Activated naive CD8-positive, alpha-beta T cell treated with anti-CD3 and anti-CD28 coated beads, Interleukin-2, amount 50 U/mL, for 24 hours (primary cell): ENCODE results near the gene ZNF750.
A peak's percentile ranks its signal among the peaks of the same experiment; 100 is the strongest.

Source experiments
- ATAC-seq: fragments of 150-1000 bp; cut with Tn5 transposase; one replicate; pipeline ENCODE4 v1.10.0; 2021
- DNase-seq: peaks from one replicate; pipeline ENCODE4 v3.0.0; 2021
- H3K27ac Mint-ChIP-seq: one replicate; pipeline ENCODE4 v1.8.0; 2021; ENCODE audit warnings: mild to moderate bottlenecking, mixed read lengths
- H3K27me3 Mint-ChIP-seq: one replicate; pipeline ENCODE4 v1.8.0; 2021; ENCODE audit warnings: mixed read lengths
- H3K36me3 Mint-ChIP-seq: one replicate; pipeline ENCODE4 v1.8.0; 2021; ENCODE audit warnings: low read depth, mixed read lengths
- H3K4me1 Mint-ChIP-seq: one replicate; pipeline ENCODE4 v1.8.0; 2021; ENCODE audit warnings: mixed read lengths
- H3K4me3 Mint-ChIP-seq: one replicate; pipeline ENCODE4 v1.8.0; 2021; ENCODE audit warnings: mild to moderate bottlenecking, moderate library complexity, mixed read lengths
- H3K9me3 Mint-ChIP-seq: one replicate; pipeline ENCODE4 v1.8.0; 2021; ENCODE audit warnings: mixed read lengths

ZNF750 gene

GRCh38 chr17:82807562-82807961 lies 32.3 kb downstream of the ZNF750 start:
- ATAC-seq (no peak), DNase-seq (no peak)
- Mint-ChIP-seq H3K9me3 (no peaks in the 10 kb centered on the region), H3K4me1 (no peaks in the 10 kb centered on the region), H3K27ac (no peak overlapping the region), H3K36me3 (peaks cover 7% of the 10 kb centered on the region), H3K4me3 (no peak overlapping the region), H3K27me3 (no peaks in the 10 kb centered on the region)

GRCh38 chr17:82807101-82807500 lies 32.7 kb downstream of the ZNF750 start:
- Mint-ChIP-seq H3K9me3 (no peaks in the 10 kb centered on the region), H3K36me3 (peaks cover 9% of the 10 kb centered on the region), H3K4me1 (no peaks in the 10 kb centered on the region), H3K4me3 (no peak overlapping the region), H3K27ac (no peak overlapping the region), H3K27me3 (no peaks in the 10 kb centered on the region)
- no peak for ATAC-seq
- DNase-seq = no peak

- Mint-ChIP-seq H3K27me3 (no peaks in the 10 kb centered on the region), H3K9me3 (no peaks in the 10 kb centered on the region), H3K4me1 (no peaks in the 10 kb centered on the region), H3K36me3 (peaks cover 11% of the 10 kb centered on the region), H3K27ac (no peak overlapping the region), H3K4me3 (no peak overlapping the region)
- ATAC-seq = no peak
- DNase-seq = no peak
These were observed 33.2 kb downstream of the ZNF750 start for GRCh38 chr17:82806645-82807044.

GRCh38 chr17:82805823-82806222 lies 34.0 kb downstream of the ZNF750 start:
- Mint-ChIP-seq H3K36me3 (peaks cover 16% of the 10 kb centered on the region), H3K27me3 (no peaks in the 10 kb centered on the region), H3K27ac (no peak overlapping the region), H3K9me3 (peaks cover 4% of the 10 kb centered on the region), H3K4me3 (no peak overlapping the region), H3K4me1 (peaks cover 1% of the 10 kb centered on the region)
- ATAC-seq = no peak
- no peak for DNase-seq

- ATAC-seq (no peak), DNase-seq (no peak)
- H3K4me1 Mint-ChIP-seq = peaks cover 1% of the 10 kb centered on the region
- no peak overlapping the region for H3K27ac Mint-ChIP-seq
- no peaks in the 10 kb centered on the region for H3K27me3 Mint-ChIP-seq
- peaks cover 17% of the 10 kb centered on the region for H3K36me3 Mint-ChIP-seq
- no peak overlapping the region for H3K4me3 Mint-ChIP-seq
- H3K9me3 Mint-ChIP-seq = peaks cover 4% of the 10 kb centered on the region
These were observed 34.6 kb downstream of the ZNF750 start for GRCh38 chr17:82805254-82805653.

GRCh38 chr17:82804442-82805191 lies 35.2 kb downstream of the ZNF750 start:
- H3K4me3 Mint-ChIP-seq = no peak overlapping the region
- H3K36me3 Mint-ChIP-seq = peaks cover 18% of the 10 kb centered on the region
- DNase-seq = no peak
- no peaks in the 10 kb centered on the region for H3K27me3 Mint-ChIP-seq
- H3K4me1 Mint-ChIP-seq = peaks cover 3% of the 10 kb centered on the region
- ATAC-seq = no peak
- H3K27ac Mint-ChIP-seq = no peak overlapping the region
- peaks cover 4% of the 10 kb centered on the region for H3K9me3 Mint-ChIP-seq

GRCh38 chr17:82803606-82804005 lies 36.2 kb downstream of the ZNF750 start:
- peaks cover 18% of the 10 kb centered on the region for H3K36me3 Mint-ChIP-seq
- no peak overlapping the region for H3K4me3 Mint-ChIP-seq
- peaks cover 4% of the 10 kb centered on the region for H3K9me3 Mint-ChIP-seq
- ATAC-seq (no peak), DNase-seq (no peak)
- H3K27ac Mint-ChIP-seq = no peak overlapping the region
- peaks cover 3% of the 10 kb centered on the region for H3K4me1 Mint-ChIP-seq
- H3K27me3 Mint-ChIP-seq = no peaks in the 10 kb centered on the region

GRCh38 chr17:82803185-82803584 lies 36.6 kb downstream of the ZNF750 start:
- Mint-ChIP-seq H3K27ac (no peak overlapping the region), H3K27me3 (no peaks in the 10 kb centered on the region), H3K9me3 (peaks cover 4% of the 10 kb centered on the region), H3K36me3 (peaks cover 18% of the 10 kb centered on the region), H3K4me1 (peaks cover 3% of the 10 kb centered on the region), H3K4me3 (no peak overlapping the region)
- DNase-seq = no peak
- no peak for ATAC-seq

GRCh38 chr17:82802075-82802780 lies 37.6 kb downstream of the ZNF750 start:
- peaks cover 3% of the 10 kb centered on the region for H3K4me1 Mint-ChIP-seq
- peaks cover 16% of the 10 kb centered on the region for H3K36me3 Mint-ChIP-seq
- H3K4me3 Mint-ChIP-seq = no peak overlapping the region
- peaks cover 4% of the 10 kb centered on the region for H3K9me3 Mint-ChIP-seq
- no peak overlapping the region for H3K27ac Mint-ChIP-seq
- ATAC-seq (no peak), DNase-seq (no peak)
- H3K27me3 Mint-ChIP-seq = no peaks in the 10 kb centered on the region

- Mint-ChIP-seq H3K36me3 (peaks cover 16% of the 10 kb centered on the region), H3K4me1 (peaks cover 3% of the 10 kb centered on the region), H3K27me3 (no peaks in the 10 kb centered on the region), H3K9me3 (peaks cover 4% of the 10 kb centered on the region), H3K27ac (peak overlapping the region; percentile 63), H3K4me3 (no peak overlapping the region)
- DNase-seq (no peak), ATAC-seq (no peak)
These were observed 38.3 kb downstream of the ZNF750 start for GRCh38 chr17:82801377-82801970.

GRCh38 chr17:82800885-82801284 lies 38.9 kb downstream of the ZNF750 start:
- H3K27me3 Mint-ChIP-seq = no peaks in the 10 kb centered on the region
- peaks cover 16% of the 10 kb centered on the region for H3K36me3 Mint-ChIP-seq
- H3K9me3 Mint-ChIP-seq = peaks cover 4% of the 10 kb centered on the region
- peaks cover 3% of the 10 kb centered on the region for H3K4me1 Mint-ChIP-seq
- peak overlapping the region; percentile 63 for H3K27ac Mint-ChIP-seq
- H3K4me3 Mint-ChIP-seq = no peak overlapping the region
- ATAC-seq (no peak), DNase-seq (no peak)

GRCh38 chr17:82799591-82799990 lies 40.2 kb downstream of the ZNF750 start:
- peaks cover 3% of the 10 kb centered on the region for H3K4me1 Mint-ChIP-seq
- no peak for ATAC-seq
- H3K27me3 Mint-ChIP-seq = no peaks in the 10 kb centered on the region
- peaks cover 4% of the 10 kb centered on the region for H3K9me3 Mint-ChIP-seq
- peaks cover 16% of the 10 kb centered on the region for H3K36me3 Mint-ChIP-seq
- H3K27ac Mint-ChIP-seq = no peak overlapping the region
- DNase-seq = no peak
- H3K4me3 Mint-ChIP-seq = no peak overlapping the region

GRCh38 chr17:82798752-82799151 lies 41.1 kb downstream of the ZNF750 start:
- H3K9me3 Mint-ChIP-seq = peaks cover 4% of the 10 kb centered on the region
- H3K36me3 Mint-ChIP-seq = peaks cover 16% of the 10 kb centered on the region
- DNase-seq = no peak
- no peak overlapping the region for H3K4me3 Mint-ChIP-seq
- no peaks in the 10 kb centered on the region for H3K27me3 Mint-ChIP-seq
- no peak for ATAC-seq
- no peak overlapping the region for H3K27ac Mint-ChIP-seq
- H3K4me1 Mint-ChIP-seq = peaks cover 3% of the 10 kb centered on the region

- Mint-ChIP-seq H3K9me3 (peaks cover 4% of the 10 kb centered on the region), H3K36me3 (peaks cover 14% of the 10 kb centered on the region), H3K4me1 (peaks cover 3% of the 10 kb centered on the region), H3K27ac (no peak overlapping the region), H3K4me3 (no peak overlapping the region), H3K27me3 (no peaks in the 10 kb centered on the region)
- DNase-seq = no peak
- ATAC-seq = no peak
These were observed 42.8 kb downstream of the ZNF750 start for GRCh38 chr17:82797061-82797460.

- DNase-seq (no peak), ATAC-seq (no peak)
- peaks cover 8% of the 10 kb centered on the region for H3K36me3 Mint-ChIP-seq
- H3K4me3 Mint-ChIP-seq = no peak overlapping the region
- no peaks in the 10 kb centered on the region for H3K9me3 Mint-ChIP-seq
- H3K27ac Mint-ChIP-seq = no peak overlapping the region
- H3K4me1 Mint-ChIP-seq = peaks cover 2% of the 10 kb centered on the region
- H3K27me3 Mint-ChIP-seq = no peaks in the 10 kb centered on the region
These were observed 44.2 kb downstream of the ZNF750 start for GRCh38 chr17:82795615-82796014.
